GM13976 (cell line): ENCODE data around the gene TRIM60.
"Not testable (repeated sequence)": the region's sequence is repeated elsewhere in the genome, so short reads cannot be mapped to it uniquely, and the experiment has no call there.

Experiments used
- DNase-seq: peaks from one replicate; pipeline ENCODE4 v3.0.0; 2012; ENCODE audit warnings: low spot score
- CTCF ChIP-seq: IDR thresholded peaks from 2 replicates; pipeline ENCODE4 v1.5.1; 2012; ENCODE audit warnings: borderline replicate concordance, mild to moderate bottlenecking; ENCODE audit not compliant: insufficient read depth; ENCODE audit errors: extremely low read depth, missing control alignments, control extremely low read depth
- in situ Hi-C: fragments of 300-500 bp; cut with MboI; formaldehyde crosslinking; loops from one replicate; pipeline ENCODE4 v1.12.0; 2022; ENCODE audit warnings: low sequenced_read_pairs, mixed read lengths, inconsistent platforms; ENCODE audit not compliant: unreplicated experiment

Gene TRIM60

GRCh38 chr4:165031436-165032211 lies at the start of gene TRIM60:
TRIM60 (plus strand) TSS chr4:165031999; CDS start chr4:165040073, 8,074 bp downstream.
- DNase-seq = no peak
- no peak for TF ChIP-seq CTCF
- in situ Hi-C loops = no loop called here

GRCh38 chr4:164989471-164989870 lies 42.3 kb upstream of the TRIM60 start:
- no peak for TF ChIP-seq CTCF
- DNase-seq = no peak
- in situ Hi-C loops = loop anchor here (25.0 kb wide), 1 partner anchor 202 kb away; no protein-coding TSS in a partner anchor

GRCh38 chr4:164990786-164991185 lies 41.0 kb upstream of the TRIM60 start:
- in situ Hi-C loops = loop anchor here (25.0 kb wide), 1 partner anchor 203 kb away; no protein-coding TSS in a partner anchor
- not testable (repeated sequence) for DNase-seq

GRCh38 chr4:164996123-164996522 lies 35.7 kb upstream of the TRIM60 start:
- in situ Hi-C loops = loop anchor here (25.0 kb wide), 1 partner anchor 209 kb away; no protein-coding TSS in a partner anchor
- not testable (repeated sequence) for DNase-seq

GRCh38 chr4:164997324-164997723 lies 34.5 kb upstream of the TRIM60 start:
- no peak for TF ChIP-seq CTCF
- in situ Hi-C loops = loop anchor here (25.0 kb wide), 1 partner anchor 210 kb away; no protein-coding TSS in a partner anchor
- DNase-seq = no peak

GRCh38 chr4:164997941-164998340 lies 33.9 kb upstream of the TRIM60 start:
- TF ChIP-seq CTCF = no peak
- in situ Hi-C loops = loop anchor here (25.0 kb wide), 1 partner anchor 211 kb away; no protein-coding TSS in a partner anchor
- DNase-seq = no peak

GRCh38 chr4:164998526-164999080 lies 33.2 kb upstream of the TRIM60 start:
- DNase-seq = not testable (repeated sequence)
- in situ Hi-C loops = loop anchor here (25.0 kb wide), 1 partner anchor 211 kb away; no protein-coding TSS in a partner anchor

GRCh38 chr4:165001957-165002356 lies 29.8 kb upstream of the TRIM60 start:
- in situ Hi-C loops, DNase-seq: not testable (repeated sequence)
